Thoracic aorta (tissue), 2 donors: Measurements from ENCODE around the gene HIP1R. TPM values are rescaled to one million over a fixed set of nuclear protein-coding genes. Genes with fewer than 3 reads are reported as not detected.

ENCODE experiments used
- ATAC-seq: fragments of 150-250 bp; one replicate; pipeline ENCODE4 v1.8.0; 2017; ENCODE audit warnings: low read depth; ENCODE audit not compliant: insufficient number of reproducible peaks, low FRiP score
- DNase-seq: peaks from one replicate; pipeline ENCODE4 v3.0.0-alpha.2; 2020; ENCODE audit warnings: low spot score
- H3K27ac ChIP-seq, 2 donors: fragments of 200-600 bp; sonication (generic); 1 replicate in 1 of 2; 2 replicates in 1 of 2; pipeline ENCODE4 v1.5.1; 2016; ENCODE audit warnings: mild to moderate bottlenecking in 2 of 2, moderate library complexity in 2 of 2
- H3K27me3 ChIP-seq: fragments of 200-600 bp; sonication (generic); replicated peaks from 2 replicates; pipeline ENCODE4 v1.6.0; 2016; ENCODE audit warnings: mild to moderate bottlenecking; ENCODE audit not compliant: insufficient read depth
- H3K36me3 ChIP-seq: fragments of 200-600 bp; sonication (generic); one replicate; pipeline ENCODE4 v1.5.1; 2016
- H3K4me1 ChIP-seq, 2 donors: fragments of 200-600 bp; sonication (generic); 1 replicate in 1 of 2; 2 replicates in 1 of 2; pipeline versions ENCODE4 v1.5.1 to v1.6.0; 2016; ENCODE audit warnings: low read depth in 2 of 2, mild to moderate bottlenecking in 1 of 2; ENCODE audit not compliant: control insufficient read depth in 1 of 2
- H3K4me3 ChIP-seq: fragments of 200-600 bp; sonication (generic); 2 replicates; pipeline ENCODE4 v1.5.1; 2016; ENCODE audit warnings: mild to moderate bottlenecking
- H3K9me3 ChIP-seq: fragments of 200-600 bp; sonication (generic); 2 replicates; pipeline ENCODE4 v1.5.1; 2016
- CTCF ChIP-seq: fragments of 200-600 bp; sonication (generic); IDR thresholded peaks from one replicate; pipeline ENCODE4 v1.5.1; 2019; ENCODE audit warnings: antibody characterized with exemption
- total RNA-seq, 2 donors: library from RNA; depleted of rRNA; stranded (reverse); fragments of >200 nt; gene quantifications; one replicate each; pipeline versions ENCODE4 v1.1.0 to v1.2.3, GENCODE V29; 2016

HIP1R gene
- total RNA-seq, 2 donors from 2014 or later, result 109 to 131 TPM

- ATAC-seq (no peak), DNase-seq (no peak)
- Histone ChIP-seq H3K4me3 (peak overlapping the region; percentile 31), H3K9me3 (no peaks in the 10 kb centered on the region), H3K27me3 (no peaks in the 10 kb centered on the region), H3K4me1 (peaks cover 34 to 50% of the 10 kb centered on the region in 2 donors), H3K27ac (peak overlapping the region; percentile 91 to 98), H3K36me3 (peaks cover 33% of the 10 kb centered on the region)
- TF ChIP-seq CTCF, result no peak
Observed at GRCh38 chr12:122852336-122853275, 17.3 kb downstream of the HIP1R start.

DNA sequence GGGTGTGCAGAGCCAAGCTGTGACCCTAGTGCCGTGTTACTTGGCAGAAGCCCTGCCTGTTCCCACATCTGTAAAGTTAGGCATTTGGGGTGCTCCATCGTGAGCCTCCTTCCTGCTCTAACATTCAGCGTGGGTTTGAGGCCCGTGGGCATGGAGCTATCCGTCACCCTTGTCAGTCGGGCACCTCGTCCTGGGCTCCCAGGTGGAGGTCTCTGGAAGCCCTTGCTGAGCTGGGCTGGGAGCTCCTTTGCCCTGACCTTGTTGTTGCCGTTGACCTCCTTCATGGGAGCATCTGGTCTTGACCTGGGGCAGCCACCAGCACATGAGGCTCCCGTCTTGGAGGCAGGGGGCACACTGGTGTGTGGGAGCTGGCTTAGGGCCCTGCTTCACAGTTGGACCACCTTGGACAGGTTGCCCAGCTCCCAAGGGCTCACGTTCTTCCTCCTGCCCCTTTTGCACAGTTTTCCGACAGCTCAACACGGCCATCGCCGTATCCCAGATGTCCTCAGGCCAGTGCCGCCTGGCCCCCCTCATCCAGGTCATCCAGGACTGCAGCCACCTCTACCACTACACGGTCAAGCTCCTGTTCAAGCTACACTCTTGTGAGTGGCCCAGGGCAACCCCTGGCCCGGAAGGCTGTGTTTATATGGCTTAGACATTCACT, 18.5 kb downstream of the HIP1R start:
- no peaks in the 10 kb centered on the region for H3K9me3 ChIP-seq
- H3K27me3 ChIP-seq, result no peaks in the 10 kb centered on the region
- H3K4me3 ChIP-seq, result no peak overlapping the region
- peaks cover 34% of the 10 kb centered on the region for H3K36me3 ChIP-seq
- H3K27ac ChIP-seq, result peak overlapping the region; percentile 91 to 98
- DNase-seq (no peak), ATAC-seq (no peak)
- TF ChIP-seq CTCF, result no peak
- peaks cover 34 to 49% of the 10 kb centered on the region in 2 donors for H3K4me1 ChIP-seq

DNA sequence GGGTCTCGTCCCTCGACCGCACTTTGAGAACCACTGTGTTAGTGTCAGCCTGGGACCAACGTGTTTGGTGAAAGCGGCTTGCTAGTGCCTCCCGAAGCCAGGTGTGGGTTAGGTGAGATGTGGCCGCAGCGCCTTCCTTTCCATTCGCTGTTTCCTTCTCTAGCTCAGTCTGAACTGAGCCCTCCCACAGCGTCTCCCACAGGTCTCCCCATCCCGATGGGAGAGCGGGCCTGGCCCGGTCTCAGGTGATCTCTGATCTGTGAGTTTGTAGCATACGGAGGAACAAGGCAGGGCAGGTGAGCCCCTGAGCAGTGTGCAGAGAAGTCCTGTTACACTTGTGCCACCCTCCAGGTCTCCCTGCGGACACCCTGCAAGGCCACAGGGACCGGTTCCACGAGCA, 19.3 kb downstream of the HIP1R start:
- TF ChIP-seq CTCF, result no peak
- peaks cover 30 to 40% of the 10 kb centered on the region in 2 donors for H3K4me1 ChIP-seq
- peak overlapping the region; percentile 17 to 91 for H3K27ac ChIP-seq
- ATAC-seq, result no peak
- peaks cover 42% of the 10 kb centered on the region for H3K36me3 ChIP-seq
- no peaks in the 10 kb centered on the region for H3K9me3 ChIP-seq
- DNase-seq, result no peak
- no peak overlapping the region for H3K4me3 ChIP-seq
- H3K27me3 ChIP-seq, result no peaks in the 10 kb centered on the region

GRCh38 chr12:122855071-122855829, 20.0 kb downstream of the HIP1R start:
- ATAC-seq (no peak), DNase-seq (no peak)
- Histone ChIP-seq H3K27ac (peak overlapping the region in 1 of 2 donors; percentile 91), H3K9me3 (no peaks in the 10 kb centered on the region), H3K27me3 (no peaks in the 10 kb centered on the region), H3K36me3 (peaks cover 48% of the 10 kb centered on the region), H3K4me3 (no peak overlapping the region), H3K4me1 (peaks cover 26 to 37% of the 10 kb centered on the region in 2 donors)
- TF ChIP-seq CTCF, result no peak
